Trophoblast cell (in vitro differentiated cells and primary cell): ENCODE data around the gene GSAP.

Source experiments
- DNase-seq, 2 donors: peaks; one replicate each; pipeline ENCODE4 v3.0.0-alpha.2; 2016
- H2AFZ ChIP-seq: 2 replicates; pipeline ENCODE4 v1.6.1; 2013; ENCODE audit warnings: low read length, moderate library complexity, mild to moderate bottlenecking; ENCODE audit not compliant: insufficient read depth, poor library complexity
- H2AK5ac ChIP-seq: 2 replicates; pipeline ENCODE4 v1.6.1; 2013; ENCODE audit warnings: mild to moderate bottlenecking, low read length
- H2BK120ac ChIP-seq: 2 replicates; pipeline ENCODE4 v1.6.1; 2013; ENCODE audit warnings: low read length, mild to moderate bottlenecking, moderate library complexity; ENCODE audit not compliant: insufficient read depth, poor library complexity
- H2BK12ac ChIP-seq: 2 replicates; pipeline ENCODE4 v1.6.1; 2013; ENCODE audit warnings: mild to moderate bottlenecking, low read length, moderate library complexity
- H2BK5ac ChIP-seq: 2 replicates; pipeline ENCODE4 v1.6.1; 2013; ENCODE audit warnings: low read length, low read depth, moderate library complexity, mild to moderate bottlenecking; ENCODE audit not compliant: poor library complexity
- H3K14ac ChIP-seq: 2 replicates; pipeline ENCODE4 v1.6.1; 2013; ENCODE audit warnings: mild to moderate bottlenecking, low read length
- H3K18ac ChIP-seq: 2 replicates; pipeline ENCODE4 v1.6.1; 2013; ENCODE audit warnings: mild to moderate bottlenecking, low read length
- H3K23ac ChIP-seq: 2 replicates; pipeline ENCODE4 v1.6.1; 2013; ENCODE audit warnings: low read length
- H3K27ac ChIP-seq: 2 replicates; pipeline ENCODE4 v1.5.1; 2013; ENCODE audit warnings: low read depth, mild to moderate bottlenecking, inconsistent platforms, low read length, moderate library complexity
- H3K27me3 ChIP-seq: 2 replicates; pipeline ENCODE4 v1.6.1; 2013; ENCODE audit warnings: inconsistent platforms, mild to moderate bottlenecking, low read length, moderate library complexity; ENCODE audit not compliant: insufficient read depth
- H3K36me3 ChIP-seq, 2 experiments: 1 replicate in 1 of 2; 2 replicates in 1 of 2; pipeline ENCODE4 v1.6.1; 2013; ENCODE audit warnings: low read length in 2 of 2, mild to moderate bottlenecking in 2 of 2, moderate library complexity in 1 of 2; ENCODE audit not compliant: insufficient read depth in 2 of 2, control insufficient read depth in 1 of 2
- H3K4ac ChIP-seq: 2 replicates; pipeline ENCODE4 v1.6.1; 2013; ENCODE audit warnings: low read depth, mild to moderate bottlenecking, low read length, moderate library complexity
- H3K4me1 ChIP-seq, 2 experiments: 1 replicate in 1 of 2; 2 replicates in 1 of 2; pipeline ENCODE4 v1.6.1; 2013; ENCODE audit warnings: low read length in 2 of 2, mild to moderate bottlenecking in 2 of 2, moderate library complexity in 1 of 2; ENCODE audit not compliant: insufficient read depth in 2 of 2, control insufficient read depth in 1 of 2
- H3K4me2 ChIP-seq: 2 replicates; pipeline ENCODE4 v1.6.1; 2013; ENCODE audit warnings: inconsistent platforms, mild to moderate bottlenecking, low read length, moderate library complexity
- H3K4me3 ChIP-seq: 2 replicates; pipeline ENCODE4 v1.5.1; 2013; ENCODE audit warnings: mild to moderate bottlenecking, low read depth, low read length, inconsistent platforms
- H3K79me1 ChIP-seq: one replicate; pipeline ENCODE4 v1.6.1; 2013; ENCODE audit warnings: low read length
- H3K79me2 ChIP-seq: 2 replicates; pipeline ENCODE4 v1.6.1; 2013; ENCODE audit warnings: low read length, mild to moderate bottlenecking; ENCODE audit not compliant: control insufficient read depth, insufficient read depth, poor library complexity
- H3K9ac ChIP-seq: 2 replicates; pipeline ENCODE4 v1.6.1; 2013; ENCODE audit warnings: mild to moderate bottlenecking, low read length
- H3K9me3 ChIP-seq: 2 replicates; pipeline ENCODE4 v1.6.1; 2013; ENCODE audit warnings: low read depth, mild to moderate bottlenecking, control low read depth, inconsistent platforms, low read length; ENCODE audit not compliant: insufficient read depth
- H4K12ac ChIP-seq: 2 replicates; pipeline ENCODE4 v1.6.1; 2013; ENCODE audit warnings: low read depth, mild to moderate bottlenecking, low read length, moderate library complexity
- H4K8ac ChIP-seq: 2 replicates; pipeline ENCODE4 v1.6.1; 2013; ENCODE audit warnings: low read depth, mild to moderate bottlenecking, low read length, moderate library complexity
- H4K91ac ChIP-seq: one replicate; pipeline ENCODE4 v1.6.1; 2013; ENCODE audit warnings: low read depth, mild to moderate bottlenecking, low read length, moderate library complexity
- WGBS: extraction: QIAGEN DNeasy Blood & Tissue Kit; methylation state at CpG from one replicate; pipeline ENCODE4 v1.1.7; 2013; ENCODE audit warnings: missing lambda C conversion rate; ENCODE audit not compliant: insufficient read length, insufficient coverage; ENCODE audit errors: extremely low coverage; 5-methylcytosine and 5-hydroxymethylcytosine counted together

Gene GSAP

DNA sequence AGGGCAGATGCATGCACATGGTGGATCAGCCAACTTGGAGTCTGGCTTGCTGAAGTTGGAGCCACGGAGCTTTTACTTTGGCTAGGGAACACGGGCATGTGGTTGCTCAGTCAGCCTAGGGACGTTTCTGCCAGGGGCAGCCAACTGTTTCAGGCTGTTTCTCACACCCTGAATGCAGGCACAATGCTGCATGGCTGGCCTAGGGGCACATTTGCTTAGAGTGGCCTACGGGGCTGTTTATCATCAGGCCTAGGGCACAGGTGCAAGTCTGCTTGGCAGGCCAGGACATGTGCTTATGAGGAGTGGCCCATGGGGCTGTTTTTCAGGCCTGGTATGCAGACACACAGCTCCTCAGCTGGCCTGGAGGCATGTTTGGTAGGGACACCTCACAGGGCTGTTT lies 107.4 kb downstream of the GSAP start:
- no peak overlapping the region for H3K4ac ChIP-seq
- H3K4me3 ChIP-seq = peak overlapping the region; percentile 21
- no peak overlapping the region for H3K18ac ChIP-seq
- H2AFZ ChIP-seq = no peak overlapping the region
- no peaks in the 10 kb centered on the region for H3K79me2 ChIP-seq
- H3K9me3 ChIP-seq = peaks cover 1% of the 10 kb centered on the region
- H4K91ac ChIP-seq = no peak overlapping the region
- peak; percentile 94 to 95 for DNase-seq
- no peak overlapping the region for H3K9ac ChIP-seq
- H3K14ac ChIP-seq = no peak overlapping the region
- no peak overlapping the region for H2BK12ac ChIP-seq
- no peak overlapping the region for H3K23ac ChIP-seq
- no peak overlapping the region for H3K4me2 ChIP-seq
- no peak overlapping the region for H4K12ac ChIP-seq
- H3K36me3 ChIP-seq = no peaks in the 10 kb centered on the region
- H3K27ac ChIP-seq = peak overlapping the region; percentile 21
- no peak overlapping the region for H2BK5ac ChIP-seq
- no peaks in the 10 kb centered on the region for H3K27me3 ChIP-seq
- H2AK5ac ChIP-seq = no peak overlapping the region
- H3K4me1 ChIP-seq = peaks cover 9 to 13% of the 10 kb centered on the region in 2 experiments
- WGBS = no CpG with 5 or more reads among the region's 4 CpGs
- peaks cover 2% of the 10 kb centered on the region for H3K79me1 ChIP-seq
- no peak overlapping the region for H4K8ac ChIP-seq
- no peak overlapping the region for H2BK120ac ChIP-seq

DNA sequence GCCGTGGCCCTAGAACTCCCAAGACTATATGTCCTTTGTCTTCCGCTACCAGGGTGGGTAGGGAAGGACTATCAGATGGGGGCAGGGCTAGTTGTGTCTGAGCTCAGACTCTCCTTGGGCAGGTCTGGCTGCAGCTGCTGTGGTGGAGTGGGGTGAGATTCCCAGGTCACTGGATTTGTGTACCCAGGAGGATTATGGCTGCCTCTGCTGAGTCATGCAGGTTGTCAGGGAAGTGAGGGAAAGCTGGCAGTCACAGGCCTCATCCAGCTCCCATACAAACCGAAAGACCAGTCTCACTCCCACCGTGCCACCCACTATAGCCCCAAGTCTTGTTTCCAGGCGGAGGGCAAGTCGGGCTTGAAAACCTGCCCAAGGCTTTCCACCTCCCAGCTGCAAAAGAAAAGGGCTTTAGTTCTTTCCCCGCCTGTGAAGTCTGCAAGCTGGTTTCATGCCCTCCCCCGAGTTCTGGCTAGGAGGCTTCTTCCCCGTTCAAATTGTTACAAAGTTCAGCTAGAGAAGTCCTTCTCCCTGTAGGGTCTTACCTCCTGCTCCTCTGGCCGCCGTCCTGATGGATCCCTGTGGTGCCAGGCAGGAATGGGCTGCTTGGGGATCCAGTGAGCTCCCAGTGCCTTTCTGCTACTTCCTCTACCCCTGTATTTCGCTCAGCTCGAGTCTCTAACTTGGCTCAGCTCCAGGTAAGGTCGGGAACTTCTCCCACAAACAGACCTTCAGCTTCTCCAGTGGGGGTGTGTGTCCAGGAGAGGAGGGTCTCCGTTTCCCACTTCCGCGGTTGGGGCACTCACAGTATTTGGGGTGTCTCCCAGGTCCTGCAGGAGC lies 109.7 kb downstream of the GSAP start:
- WGBS = no CpG with 5 or more reads among the region's 17 CpGs
- Histone ChIP-seq H3K27ac (no peak overlapping the region), H4K91ac (no peak overlapping the region), H3K27me3 (no peaks in the 10 kb centered on the region), H2BK5ac (no peak overlapping the region), H3K9me3 (peaks cover 1% of the 10 kb centered on the region), H4K8ac (no peak overlapping the region), H2AK5ac (no peak overlapping the region), H3K4me2 (no peak overlapping the region), H3K23ac (no peak overlapping the region), H2BK12ac (no peak overlapping the region), H3K18ac (no peak overlapping the region), H3K9ac (no peak overlapping the region), H3K79me1 (peaks cover 2% of the 10 kb centered on the region), H3K4ac (no peak overlapping the region), H3K36me3 (no peaks in the 10 kb centered on the region), H3K14ac (no peak overlapping the region), H3K4me3 (no peak overlapping the region), H4K12ac (no peak overlapping the region), H2BK120ac (no peak overlapping the region), H3K79me2 (no peaks in the 10 kb centered on the region), H3K4me1 (peaks cover 9 to 13% of the 10 kb centered on the region in 2 experiments), H2AFZ (no peak overlapping the region)
- DNase-seq = no peak

DNA sequence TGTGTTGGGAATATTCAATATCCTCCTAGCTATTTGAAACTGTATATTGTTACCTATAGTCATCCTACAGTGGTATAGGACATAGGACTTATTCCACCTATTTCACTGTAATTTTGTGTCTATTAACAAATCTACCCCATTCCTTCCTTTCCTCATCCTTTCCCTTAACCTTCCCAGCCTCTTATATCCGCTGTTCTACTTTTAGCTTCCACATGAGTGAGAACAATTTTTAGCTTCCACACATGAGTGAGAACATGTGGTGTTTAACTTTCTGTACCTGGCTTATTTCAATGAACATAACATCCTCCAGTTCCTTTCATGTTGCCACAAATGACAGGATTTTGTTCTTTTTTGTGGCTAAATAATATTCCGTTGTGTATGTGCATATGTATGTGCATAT lies 120.6 kb downstream of the GSAP start:
- Histone ChIP-seq H4K91ac (no peak overlapping the region), H3K27me3 (no peaks in the 10 kb centered on the region), H2BK120ac (no peak overlapping the region), H3K27ac (no peak overlapping the region), H2AK5ac (no peak overlapping the region), H3K23ac (no peak overlapping the region), H2BK5ac (no peak overlapping the region), H3K79me1 (no peaks in the 10 kb centered on the region), H4K12ac (no peak overlapping the region), H3K9ac (no peak overlapping the region), H4K8ac (no peak overlapping the region), H3K4me3 (no peak overlapping the region), H3K4me2 (no peak overlapping the region), H3K4ac (no peak overlapping the region), H3K9me3 (no peaks in the 10 kb centered on the region), H3K14ac (no peak overlapping the region), H2AFZ (no peak overlapping the region), H3K79me2 (no peaks in the 10 kb centered on the region), H3K4me1 (no peaks in the 10 kb centered on the region), H3K18ac (no peak overlapping the region), H2BK12ac (no peak overlapping the region), H3K36me3 (no peaks in the 10 kb centered on the region)
- WGBS = no CpG with 5 or more reads among the region's 2 CpGs
- no peak for DNase-seq

- Histone ChIP-seq H2BK12ac (no peak overlapping the region), H3K27me3 (no peaks in the 10 kb centered on the region), H3K4ac (no peak overlapping the region), H2AK5ac (no peak overlapping the region), H3K18ac (no peak overlapping the region), H3K14ac (no peak overlapping the region), H3K23ac (no peak overlapping the region), H3K79me1 (no peaks in the 10 kb centered on the region), H3K4me2 (no peak overlapping the region), H2BK5ac (no peak overlapping the region), H3K27ac (no peak overlapping the region), H2BK120ac (no peak overlapping the region), H3K9me3 (no peaks in the 10 kb centered on the region), H3K79me2 (no peaks in the 10 kb centered on the region), H4K8ac (no peak overlapping the region), H4K12ac (no peak overlapping the region), H2AFZ (no peak overlapping the region), H4K91ac (no peak overlapping the region), H3K4me1 (no peaks in the 10 kb centered on the region), H3K36me3 (no peaks in the 10 kb centered on the region), H3K9ac (no peak overlapping the region), H3K4me3 (no peak overlapping the region)
- no peak for DNase-seq
- no CpG with 5 or more reads among the region's 4 CpGs for WGBS
These were observed 123.1 kb downstream of the GSAP start for GRCh38 chr7:77293046-77293445.
